NOMO-1 (cell line): ENCODE results near the gene CDCA3.

Source experiments
- DNase-seq, 2 experiments: peaks; one replicate each; lab custom pipeline; 2025; ENCODE audit not compliant: unreplicated experiment in 2 of 2; lab: John Stamatoyannopoulos, UW

The CDCA3 gene

DNA sequence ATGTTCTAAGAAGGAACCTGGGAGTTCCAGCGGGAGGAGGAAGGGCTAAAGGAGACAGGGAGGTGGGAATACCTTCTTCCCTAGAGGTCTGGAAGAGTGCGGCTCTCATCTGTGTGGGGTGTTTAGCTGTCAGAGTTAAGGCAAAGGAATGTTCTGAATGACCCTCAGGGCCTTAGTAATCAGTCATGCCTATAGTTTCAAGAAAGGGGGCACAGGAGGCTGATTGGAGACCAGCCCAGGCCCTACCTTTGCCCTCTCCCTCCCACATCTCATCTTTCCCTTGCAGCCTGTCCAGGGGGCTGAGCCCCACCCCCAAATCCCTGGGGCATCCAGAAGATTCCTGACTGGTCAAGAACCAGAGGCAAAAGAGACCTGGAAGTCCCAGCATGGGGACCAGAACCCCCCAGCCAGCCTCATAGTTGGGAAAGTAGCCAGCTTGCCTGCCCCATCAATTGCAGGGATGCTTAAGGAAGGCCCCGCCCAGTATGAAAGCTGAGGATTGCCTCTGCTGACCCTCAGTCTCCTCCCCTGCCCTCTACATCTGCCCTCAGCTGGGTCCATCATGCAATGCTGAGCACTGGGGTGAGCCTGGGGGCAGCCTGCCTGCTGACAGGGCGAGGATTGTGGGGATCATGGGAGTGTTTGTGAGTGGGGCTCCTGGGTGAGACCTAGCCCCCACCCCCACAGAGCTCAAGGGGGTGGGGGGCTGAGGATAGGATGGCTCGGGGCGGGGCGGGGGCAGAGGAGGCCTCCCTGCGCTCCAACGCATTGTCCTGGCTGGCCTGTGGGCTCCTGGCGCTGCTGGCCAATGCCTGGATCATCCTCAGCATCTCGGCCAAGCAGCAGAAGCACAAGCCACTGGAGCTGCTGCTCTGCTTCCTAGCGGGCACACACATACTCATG lies 27.7 kb downstream of the CDCA3 start:
- no peak for DNase-seq

DNA sequence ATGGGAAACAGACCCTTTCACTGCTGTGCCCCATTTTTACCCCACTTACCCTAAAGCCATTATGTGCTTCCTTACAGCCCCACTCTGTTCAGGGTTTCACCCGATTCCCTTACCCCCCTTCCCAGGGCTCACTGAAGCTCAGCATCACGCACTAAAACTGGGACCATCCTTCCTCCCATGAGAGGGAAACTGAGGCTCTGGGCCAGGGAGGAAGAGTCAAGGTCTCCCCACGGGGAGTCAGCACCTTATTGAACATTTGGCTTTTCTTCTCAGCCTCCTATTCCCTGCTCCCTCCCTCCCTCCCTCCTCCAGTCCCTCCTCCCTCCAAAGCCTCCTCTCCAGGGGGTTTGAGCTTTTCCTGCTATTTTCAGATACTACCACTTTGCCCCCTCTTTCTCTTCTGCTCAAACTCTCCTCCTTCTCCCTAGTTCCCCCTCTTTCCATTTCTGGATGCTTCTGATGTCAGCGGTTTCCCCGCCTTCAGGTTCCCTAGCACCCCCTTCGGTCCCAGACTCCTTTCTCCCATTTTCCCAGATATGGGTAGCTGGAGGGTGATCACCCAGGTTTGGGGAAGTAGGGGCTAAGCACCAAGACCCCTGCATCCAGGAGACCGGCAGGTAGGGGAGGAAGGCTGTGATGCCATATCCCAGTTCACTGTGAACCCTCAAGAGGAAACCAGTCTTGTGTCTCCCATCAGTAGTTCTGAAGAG lies 28.5 kb downstream of the CDCA3 start:
- DNase-seq, result no peak

DNA sequence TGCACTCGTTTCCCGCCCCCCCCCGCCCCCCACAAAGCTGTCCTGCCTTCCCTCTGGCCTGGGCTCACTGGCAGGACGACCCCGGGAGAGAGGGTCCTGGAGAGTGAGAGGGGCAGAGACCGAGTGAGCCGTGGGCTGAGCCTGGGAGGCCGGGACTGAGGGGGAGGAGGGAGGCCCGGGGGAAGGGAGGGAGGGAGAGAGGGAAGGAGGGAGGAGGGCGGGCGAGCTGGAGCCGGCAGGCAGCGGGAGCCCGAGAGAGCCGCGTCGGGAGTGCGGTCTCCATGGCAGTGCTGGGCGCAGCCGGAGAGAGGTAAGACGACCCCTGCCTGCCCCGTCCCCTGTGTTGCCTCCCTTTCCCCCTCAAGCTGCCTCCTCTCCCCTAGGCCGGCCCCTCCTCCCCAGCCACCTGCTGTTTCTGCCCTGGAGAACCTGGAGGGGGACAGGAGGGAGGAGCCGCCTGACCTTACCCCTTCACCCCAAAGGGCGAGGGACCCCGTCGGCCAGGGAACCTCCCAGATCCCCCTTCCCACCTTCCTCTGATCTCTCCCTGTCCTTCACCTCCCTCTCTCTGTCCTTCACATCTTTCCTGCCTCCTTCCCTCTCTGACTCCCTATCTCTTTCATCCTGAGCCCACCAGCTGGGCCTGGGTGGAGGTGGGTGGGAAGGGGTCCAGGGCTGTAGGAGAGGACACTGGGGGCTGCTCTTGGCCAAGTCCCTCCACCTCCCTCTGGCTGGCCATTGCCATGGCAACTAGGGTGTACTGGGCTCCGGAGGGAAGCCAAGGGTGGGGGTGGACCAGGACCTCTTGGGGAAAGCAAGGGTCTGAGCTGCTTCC lies 29.3 kb downstream of the CDCA3 start, which contains the start of gene GPR162:
TSS of gene GPR162 (plus strand) at position 231 of the 835 bp plus-strand sequence. CDS start 2,078 bp downstream, outside the sequence.
- no peak for DNase-seq

DNA sequence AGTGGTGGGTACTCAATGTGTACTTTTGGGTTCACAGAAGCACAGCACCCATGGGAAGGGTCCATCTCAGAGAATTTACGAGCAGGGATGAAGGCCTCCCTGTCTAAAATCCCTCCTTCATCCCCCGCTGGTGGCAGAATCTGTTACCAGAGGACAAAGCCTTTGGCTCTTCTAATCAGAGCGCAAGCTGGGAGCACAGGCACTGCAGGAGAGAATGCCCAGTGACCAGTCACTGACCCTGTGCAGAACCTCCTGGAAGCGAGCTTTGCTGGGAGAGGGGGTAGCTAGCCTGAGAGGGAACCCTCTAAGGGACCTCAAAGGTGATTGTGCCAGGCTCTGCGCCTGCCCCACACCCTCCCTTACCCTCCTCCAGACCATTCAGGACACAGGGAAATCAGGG lies 30.9 kb downstream of the CDCA3 start:
- no peak for DNase-seq

DNA sequence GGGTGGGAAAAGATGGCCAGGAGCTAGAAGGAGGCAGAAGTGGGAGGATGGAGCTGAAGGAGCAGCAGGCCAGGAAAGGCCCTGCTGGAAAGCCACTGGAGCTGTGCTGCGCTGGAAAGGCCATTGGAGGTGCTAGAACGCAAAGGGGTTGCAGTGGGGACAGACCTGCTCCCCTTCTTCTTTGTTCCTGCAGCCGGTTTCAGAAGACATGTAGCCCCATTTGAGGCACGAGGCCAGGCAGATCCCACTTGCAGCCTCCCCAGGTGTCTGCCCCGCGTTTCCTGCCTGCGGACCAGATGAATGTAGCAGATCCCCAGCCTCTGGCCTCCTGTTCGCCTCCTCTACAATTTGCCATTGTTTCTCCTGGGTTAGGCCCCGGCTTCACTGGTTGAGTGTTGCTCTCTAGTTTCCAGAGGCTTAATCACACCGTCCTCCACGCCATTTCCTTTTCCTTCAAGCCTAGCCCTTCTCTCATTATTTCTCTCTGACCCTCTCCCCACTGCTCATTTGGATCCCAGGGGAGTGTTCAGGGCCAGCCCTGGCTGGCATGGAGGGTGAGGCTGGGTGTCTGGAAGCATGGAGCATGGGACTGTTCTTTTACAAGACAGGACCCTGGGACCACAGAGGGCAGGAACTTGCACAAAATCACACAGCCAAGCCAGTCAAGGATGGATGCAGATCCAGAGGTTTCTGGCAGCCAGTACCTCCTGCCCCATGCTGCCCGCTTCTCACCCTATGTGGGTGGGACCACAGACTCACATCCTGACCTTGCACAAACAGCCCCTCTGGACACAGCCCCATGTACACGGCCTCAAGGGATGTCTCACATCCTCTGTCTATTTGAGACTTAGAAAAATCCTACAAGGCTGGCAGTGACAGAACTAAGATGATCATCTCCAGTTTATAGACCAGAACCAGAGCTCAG lies 31.7 kb downstream of the CDCA3 start:
- no peak for DNase-seq

DNA sequence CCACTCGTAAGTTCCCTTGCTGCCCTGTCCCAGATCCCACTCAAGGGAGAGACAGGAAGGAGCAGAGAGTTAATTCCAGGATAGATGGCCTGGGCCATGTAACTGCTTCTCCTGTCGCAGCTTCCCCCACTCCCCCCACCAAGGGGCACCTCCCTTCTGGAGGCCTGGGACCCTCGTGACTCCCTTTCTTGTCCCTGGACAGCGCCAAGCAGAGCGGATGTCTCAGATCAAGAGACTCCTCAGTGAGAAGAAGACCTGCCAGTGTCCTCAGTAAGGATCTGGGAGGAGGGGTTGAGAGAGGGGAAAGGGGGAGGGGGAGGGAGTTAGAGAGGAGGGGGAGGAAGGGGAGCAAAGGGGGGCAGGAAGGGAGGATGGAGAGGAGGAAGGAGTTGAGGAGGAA lies 32.4 kb downstream of the CDCA3 start:
- no peak for DNase-seq

GRCh38 chr12:6818222-6818621 lies 32.9 kb downstream of the CDCA3 start:
- DNase-seq, result no peak

DNA sequence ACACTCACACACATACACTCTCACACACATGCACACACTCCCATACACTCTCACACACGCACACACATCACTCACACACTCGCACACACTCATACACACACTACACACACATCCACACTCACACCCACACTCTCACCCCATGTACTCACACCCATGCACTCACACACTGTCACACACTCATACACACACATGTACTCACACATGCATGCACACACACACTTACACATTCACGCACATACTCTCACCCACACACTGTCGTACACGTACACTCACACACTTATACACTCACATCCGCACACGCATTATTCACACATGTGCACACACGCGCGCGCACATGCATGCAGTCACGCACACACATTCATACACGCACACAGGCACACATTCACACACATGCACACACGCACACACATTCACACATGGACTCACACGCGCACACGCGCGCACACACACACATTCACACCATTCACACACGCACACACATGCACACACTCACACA lies 33.4 kb downstream of the CDCA3 start:
- no peak for DNase-seq

GRCh38 chr12:6817098-6817497 lies 34.0 kb downstream of the CDCA3 start:
- DNase-seq, result no peak

GRCh38 chr12:6816598-6816997 lies 34.5 kb downstream of the CDCA3 start:
- DNase-seq, result no peak

DNA sequence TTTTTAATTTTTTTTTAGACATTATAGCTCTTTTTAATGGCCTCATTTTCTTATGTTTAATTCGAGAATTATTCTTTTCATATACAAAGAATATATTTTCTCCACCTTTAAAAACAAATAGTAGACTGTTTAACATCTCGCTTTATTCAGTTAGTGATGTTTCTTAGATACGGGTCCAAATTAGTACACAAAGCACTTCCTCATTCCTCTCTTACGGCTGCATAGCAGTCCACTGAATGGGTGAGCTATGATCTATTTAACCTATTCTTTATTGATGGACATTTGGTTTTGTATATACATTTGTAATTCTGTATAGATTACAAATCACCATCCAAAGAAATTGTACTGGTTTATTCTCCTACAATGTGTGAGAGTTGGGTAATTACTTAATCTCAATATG lies 37.7 kb downstream of the CDCA3 start:
- no peak for DNase-seq

DNA sequence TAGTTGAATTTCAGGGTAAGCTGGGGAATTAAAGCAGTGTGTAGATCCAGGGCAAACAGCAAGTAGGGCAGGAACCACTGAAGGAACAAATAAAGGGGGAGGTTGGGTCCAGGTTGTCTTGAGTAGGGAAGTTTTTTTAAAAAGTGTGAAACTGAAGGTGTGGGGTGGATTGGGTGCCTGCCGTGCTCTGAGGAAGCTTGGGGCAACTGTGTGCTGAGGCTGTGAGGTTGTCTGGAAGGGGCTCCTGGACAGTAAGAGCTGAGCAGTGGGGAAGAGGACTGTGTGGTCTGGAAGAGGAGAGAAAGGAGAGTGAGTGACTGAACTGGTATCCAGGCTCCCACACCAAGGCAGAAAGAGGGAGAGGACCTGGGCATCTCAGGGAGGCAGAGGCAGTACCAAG lies 40.3 kb downstream of the CDCA3 start:
- no peak for DNase-seq

DNA sequence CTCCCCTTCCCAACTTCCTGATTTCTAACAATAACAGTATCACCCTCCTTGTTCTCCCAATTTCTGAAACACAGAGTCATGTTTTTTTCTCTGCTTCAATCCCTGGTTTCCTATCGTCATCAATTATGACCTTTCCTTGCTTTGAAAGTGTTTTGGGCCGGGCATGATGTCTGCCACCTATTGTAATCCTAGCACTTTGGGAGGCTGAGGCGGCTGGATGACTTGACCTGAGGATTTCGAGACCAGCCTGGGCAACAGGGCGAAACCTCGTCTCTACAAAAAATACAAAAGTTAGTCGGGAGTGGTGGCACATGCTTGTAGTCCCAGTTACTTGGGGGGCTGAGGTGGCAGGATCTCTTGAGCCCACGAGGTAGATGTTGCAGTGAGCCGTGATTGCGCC lies 42.0 kb downstream of the CDCA3 start:
- no peak for DNase-seq

GRCh38 chr12:6807170-6807569 lies 43.9 kb downstream of the CDCA3 start:
- no peak for DNase-seq

DNA sequence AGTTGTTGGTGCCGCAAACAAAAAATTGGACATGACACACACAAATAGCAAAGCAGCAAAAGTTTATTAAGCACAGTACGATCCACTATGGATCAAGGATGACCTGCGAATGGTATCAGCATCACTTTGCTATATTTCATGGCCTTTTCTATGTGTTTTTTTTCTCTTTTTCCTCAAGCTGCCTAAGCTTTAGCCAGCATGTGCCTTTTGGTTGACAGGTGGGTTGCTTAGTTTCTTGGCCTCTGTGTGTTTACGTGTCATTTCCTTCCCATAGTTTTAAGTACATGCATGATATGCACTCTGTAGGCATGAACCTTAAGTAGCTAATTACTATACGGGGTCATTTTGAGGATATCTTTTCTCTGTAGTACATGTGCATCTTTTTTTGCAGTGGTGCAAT lies 51.9 kb downstream of the CDCA3 start:
- no peak for DNase-seq
